Lower lobe of right lung (tissue), 2 donors: ENCODE measurements around the gene USP7. TPM values are rescaled to one million over a fixed set of nuclear protein-coding genes. Genes with fewer than 3 reads are reported as not detected.
A peak's percentile ranks its signal among the peaks of the same experiment; 100 is the strongest.

ENCODE experiments used
- ATAC-seq, 2 donors: fragments of 200-7000 bp; cut with Tn5 transposase; one replicate each; pipeline ENCODE4 v1.9.1; 2020 to 2022; ENCODE audit warnings: mild to moderate bottlenecking in 2 of 2, moderate library complexity in 2 of 2
- DNase-seq: peaks from one replicate; pipeline ENCODE4 v3.0.0-alpha.2; 2020
- H3K27ac ChIP-seq: fragments of 200-600 bp; one replicate; pipeline ENCODE4 v1.8.0; 2022
- H3K27me3 ChIP-seq: fragments of 200-600 bp; one replicate; pipeline ENCODE4 v1.8.0; 2022; ENCODE audit warnings: low read depth
- H3K36me3 ChIP-seq: fragments of 200-600 bp; one replicate; pipeline ENCODE4 v1.8.0; 2022; ENCODE audit warnings: mild to moderate bottlenecking
- H3K4me1 ChIP-seq: fragments of 200-600 bp; one replicate; pipeline ENCODE4 v1.8.0; 2022
- H3K4me3 ChIP-seq: fragments of 200-600 bp; one replicate; pipeline ENCODE4 v1.8.0; 2022; ENCODE audit warnings: mild to moderate bottlenecking
- H3K9me3 ChIP-seq: fragments of 200-600 bp; one replicate; pipeline ENCODE4 v1.8.0; 2022
- intact Hi-C: fragments of 100-400 bp; cut with DNase I; formaldehyde crosslinking; loops from one replicate; pipeline ENCODE4 v1.11.0; 2022
- total RNA-seq: library from RNA; stranded (reverse); fragmentation: NEBNext Ultra II Directional; extraction: Animal tissue kit (Norgen Biotek cat#: 25700); gene quantifications from one replicate; pipeline ENCODE4 v1.2.1, GENCODE V29; 2021
- TF ChIP-seq, protein P1 (sequence below): fragments of 200-600 bp; IDR thresholded peaks from one replicate; pipeline ENCODE4 v1.8.0; 2022; ENCODE audit warnings: antibody characterized with exemption, mild to moderate bottlenecking
- donor health status: DM: no; HTN: yes; CAD: no; lungs with severe emphysema.

The USP7 gene
- total RNA-seq, 1 donor from 2014 or later: 87.5 TPM

DNA sequence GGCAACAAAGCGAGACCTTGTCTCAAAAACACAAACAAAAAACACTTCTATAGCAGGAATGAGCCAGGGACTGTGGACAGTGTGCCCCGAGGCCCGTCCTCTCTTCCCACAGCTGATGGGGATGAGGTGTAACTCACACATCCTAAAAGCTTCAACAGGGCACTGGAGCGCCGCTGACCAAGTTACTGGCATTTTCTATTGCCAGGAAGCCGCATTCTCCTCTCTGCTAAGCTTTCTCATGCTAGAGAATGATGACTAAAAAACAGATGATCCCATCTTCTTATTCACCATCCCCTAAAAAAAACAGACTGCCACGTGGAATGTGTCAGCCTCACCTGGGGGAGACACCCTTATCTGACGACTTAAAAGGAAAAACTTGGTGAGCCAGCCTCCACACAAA is 111.2 kb downstream of the USP7 start:
- no peak overlapping the region for H3K4me3 ChIP-seq
- peak; percentile 16 for DNase-seq

GRCh38 chr16:8851761-8852403 is 111.8 kb downstream of the USP7 start:
- Histone ChIP-seq H3K4me1 (peaks cover 49% of the 10 kb centered on the region), H3K27me3 (no peaks in the 10 kb centered on the region), H3K9me3 (no peaks in the 10 kb centered on the region), H3K27ac (peak overlapping the region; percentile 53), H3K36me3 (peaks cover 87% of the 10 kb centered on the region), H3K4me3 (no peak overlapping the region)
- intact Hi-C loops: no loop called here
- ATAC-seq: no peak
- no peak for DNase-seq
- TF ChIP-seq, protein P1, sequence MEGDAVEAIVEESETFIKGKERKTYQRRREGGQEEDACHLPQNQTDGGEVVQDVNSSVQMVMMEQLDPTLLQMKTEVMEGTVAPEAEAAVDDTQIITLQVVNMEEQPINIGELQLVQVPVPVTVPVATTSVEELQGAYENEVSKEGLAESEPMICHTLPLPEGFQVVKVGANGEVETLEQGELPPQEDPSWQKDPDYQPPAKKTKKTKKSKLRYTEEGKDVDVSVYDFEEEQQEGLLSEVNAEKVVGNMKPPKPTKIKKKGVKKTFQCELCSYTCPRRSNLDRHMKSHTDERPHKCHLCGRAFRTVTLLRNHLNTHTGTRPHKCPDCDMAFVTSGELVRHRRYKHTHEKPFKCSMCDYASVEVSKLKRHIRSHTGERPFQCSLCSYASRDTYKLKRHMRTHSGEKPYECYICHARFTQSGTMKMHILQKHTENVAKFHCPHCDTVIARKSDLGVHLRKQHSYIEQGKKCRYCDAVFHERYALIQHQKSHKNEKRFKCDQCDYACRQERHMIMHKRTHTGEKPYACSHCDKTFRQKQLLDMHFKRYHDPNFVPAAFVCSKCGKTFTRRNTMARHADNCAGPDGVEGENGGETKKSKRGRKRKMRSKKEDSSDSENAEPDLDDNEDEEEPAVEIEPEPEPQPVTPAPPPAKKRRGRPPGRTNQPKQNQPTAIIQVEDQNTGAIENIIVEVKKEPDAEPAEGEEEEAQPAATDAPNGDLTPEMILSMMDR: no peak

More for the DNA sequence above, 111.2 kb downstream of the USP7 start:
- Histone ChIP-seq H3K9me3 (no peaks in the 10 kb centered on the region), H3K4me1 (peaks cover 51% of the 10 kb centered on the region), H3K27ac (peak overlapping the region; percentile 53), H3K36me3 (peaks cover 84% of the 10 kb centered on the region), H3K27me3 (no peaks in the 10 kb centered on the region)
- intact Hi-C loops: no loop called here
- TF ChIP-seq, protein P1: no peak
- ATAC-seq: no peak

- Histone ChIP-seq H3K4me1 (peaks cover 43% of the 10 kb centered on the region), H3K27ac (peak overlapping the region; percentile 78), H3K36me3 (peaks cover 84% of the 10 kb centered on the region), H3K27me3 (no peaks in the 10 kb centered on the region), H3K9me3 (no peaks in the 10 kb centered on the region), H3K4me3 (no peak overlapping the region)
- ATAC-seq (peak; percentile 57 to 72), DNase-seq (no peak)
- intact Hi-C loops: no loop called here
- TF ChIP-seq, protein P1: no peak
Observed at GRCh38 chr16:8850279-8850885, 113.3 kb downstream of the USP7 start.

DNA sequence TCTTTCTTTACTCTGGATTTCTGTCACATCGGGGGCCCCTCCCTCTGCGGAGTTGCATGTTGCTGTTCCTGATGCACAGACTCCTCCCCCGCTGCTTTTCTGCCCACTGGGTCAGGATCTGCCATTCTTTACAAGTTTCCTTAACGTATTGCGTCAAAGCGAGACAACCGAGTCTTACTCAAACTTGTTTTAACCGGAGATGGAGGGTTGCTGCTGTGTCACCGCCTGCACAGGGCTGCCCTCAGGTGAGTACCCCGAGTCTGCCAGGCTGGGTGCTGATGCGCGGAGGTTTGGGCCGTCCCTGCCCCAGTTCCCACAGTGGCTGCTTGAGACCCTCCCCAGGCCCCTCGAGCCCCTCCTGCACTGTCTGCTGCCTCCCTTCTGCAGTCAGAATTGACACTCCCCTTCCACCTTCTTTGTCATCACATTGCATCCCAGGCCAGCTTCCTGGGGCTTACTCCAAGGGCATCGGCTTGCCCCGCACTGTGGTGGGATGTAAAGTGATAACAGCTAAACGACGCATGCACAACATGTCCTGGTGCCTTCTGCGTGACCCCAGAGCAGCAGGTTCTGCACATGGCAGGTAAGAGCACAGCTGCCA is 114.2 kb downstream of the USP7 start:
- H3K36me3 ChIP-seq: peaks cover 76% of the 10 kb centered on the region
- intact Hi-C loops: no loop called here

GRCh38 chr16:8848939-8849391 is 114.7 kb downstream of the USP7 start:
- DNase-seq (no peak), ATAC-seq (no peak)
- H3K27ac ChIP-seq: no peak overlapping the region
- TF ChIP-seq, protein P1: no peak
- no peaks in the 10 kb centered on the region for H3K9me3 ChIP-seq
- no peak overlapping the region for H3K4me3 ChIP-seq
- H3K4me1 ChIP-seq: peaks cover 43% of the 10 kb centered on the region
- peaks cover 70% of the 10 kb centered on the region for H3K36me3 ChIP-seq
- no peaks in the 10 kb centered on the region for H3K27me3 ChIP-seq
- intact Hi-C loops: no loop called here

More for the DNA sequence above, 114.2 kb downstream of the USP7 start:
- Histone ChIP-seq H3K27me3 (no peaks in the 10 kb centered on the region), H3K27ac (peak overlapping the region; percentile 78), H3K9me3 (no peaks in the 10 kb centered on the region), H3K4me1 (peaks cover 43% of the 10 kb centered on the region), H3K4me3 (no peak overlapping the region)
- DNase-seq (no peak), ATAC-seq (no peak)
- TF ChIP-seq, protein P1: no peak
